ENCODE measurements around the gene SCYL2.
A peak's percentile ranks its signal among the peaks of the same experiment; 100 is the strongest.
"Not testable (repeated sequence)": the region's sequence is repeated elsewhere in the genome, so short reads cannot be mapped to it uniquely, and the experiment has no call there.

Gene SCYL2

GRCh38 chr12:100317371-100317770, 50.4 kb downstream of the SCYL2 start:
- DNase-seq: no peak

DNA sequence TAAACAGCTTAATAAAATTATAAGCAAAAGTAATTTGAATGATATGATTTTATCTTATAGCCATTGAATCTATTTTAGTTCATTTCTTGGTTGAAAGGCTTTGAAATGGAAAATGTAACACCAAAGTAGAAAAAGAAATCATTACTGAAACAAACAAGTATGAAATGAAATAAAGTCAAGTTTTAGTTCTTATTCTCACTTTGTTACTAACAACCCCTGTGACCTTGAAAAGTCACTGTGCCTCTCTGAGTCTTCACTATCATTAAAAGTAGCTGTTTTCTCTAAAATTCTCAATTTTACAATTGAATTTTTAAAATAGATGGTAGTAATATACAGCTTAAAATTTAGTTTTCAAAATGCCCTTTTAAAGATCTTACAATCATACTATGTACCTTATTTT, 57.5 kb downstream of the SCYL2 start:
- no peak for DNase-seq

DNA sequence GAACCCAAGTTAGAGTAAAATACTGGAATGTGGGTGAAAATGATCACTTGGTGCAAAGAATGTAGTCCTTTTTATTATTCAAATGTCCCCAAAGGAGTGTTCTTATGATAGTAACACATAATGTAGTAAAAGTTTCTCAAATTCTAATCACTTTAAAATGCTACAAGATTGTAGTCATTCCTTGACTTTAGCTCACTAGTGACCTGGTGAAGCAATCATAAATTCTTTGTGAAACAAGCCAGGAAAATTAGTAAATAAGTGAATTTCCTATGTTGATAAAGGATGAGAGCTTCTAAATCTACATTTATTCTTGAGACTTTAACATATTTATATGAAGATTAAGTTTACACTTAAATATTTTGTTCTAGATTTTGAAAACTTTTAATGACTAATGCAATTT, 59.2 kb downstream of the SCYL2 start:
- DNase-seq: no peak

- DNase-seq: no peak
Observed at GRCh38 chr12:100329800-100330199, 62.8 kb downstream of the SCYL2 start.

DNA sequence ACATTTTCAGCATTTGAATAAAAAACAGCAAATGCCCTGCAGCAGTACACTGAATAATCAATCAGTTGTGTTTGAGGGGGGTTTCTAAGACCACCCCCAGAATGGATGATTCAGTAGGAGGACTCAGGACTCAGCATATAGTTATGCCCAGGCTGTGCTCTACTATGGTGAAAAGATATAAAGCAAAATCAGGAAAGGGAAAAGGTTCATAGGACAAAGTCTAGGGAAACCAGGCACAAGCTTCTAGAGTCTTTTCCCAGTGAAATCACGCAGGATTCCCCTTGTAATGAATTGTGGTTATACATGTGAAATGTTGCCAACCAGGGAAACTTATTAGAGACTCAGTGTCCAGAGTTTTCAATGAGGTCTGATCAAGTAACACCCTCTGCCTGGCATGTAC, 64.9 kb downstream of the SCYL2 start:
- DNase-seq: no peak

DNA sequence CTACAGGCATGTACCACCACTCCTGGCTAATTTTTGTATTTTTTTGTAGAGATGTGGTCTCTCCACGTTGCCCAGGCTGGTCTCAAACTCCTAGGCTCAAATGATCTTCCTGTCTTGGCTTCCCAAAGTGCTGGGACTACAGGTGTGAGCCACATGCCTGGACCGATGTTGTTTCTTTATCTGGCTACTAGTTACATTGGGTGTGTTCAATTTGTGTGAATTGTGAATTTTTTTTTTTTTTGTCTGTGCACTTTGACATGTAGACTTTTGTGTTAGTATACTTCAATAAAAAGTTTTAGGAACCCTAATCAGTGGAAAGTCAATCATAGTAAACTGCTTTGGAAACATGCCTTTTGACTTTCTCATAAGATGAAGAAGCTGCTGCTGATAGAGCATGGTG, 65.9 kb downstream of the SCYL2 start:
- DNase-seq: no peak

GRCh38 chr12:100337299-100337698, 70.3 kb downstream of the SCYL2 start:
- no peak for DNase-seq

DNA sequence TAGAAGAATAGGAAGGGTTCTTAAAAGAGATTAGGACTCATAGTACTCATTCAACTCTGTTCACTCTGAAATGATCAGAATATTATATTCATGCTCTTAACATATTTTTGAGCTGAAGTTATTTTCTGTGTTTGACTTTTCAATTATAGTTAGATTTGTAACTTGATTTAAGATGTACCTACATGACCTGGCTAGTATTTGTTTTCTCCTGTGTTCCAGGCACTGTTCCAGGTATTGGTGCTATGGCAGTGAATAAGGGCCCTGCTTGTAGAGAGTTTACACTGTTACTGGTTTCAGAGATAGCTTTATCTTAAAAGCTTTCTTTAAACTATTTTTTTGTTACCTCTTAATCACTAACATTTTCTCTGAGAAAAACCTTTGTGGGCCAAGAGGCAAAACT, 70.8 kb downstream of the SCYL2 start:
- DNase-seq: no peak

DNA sequence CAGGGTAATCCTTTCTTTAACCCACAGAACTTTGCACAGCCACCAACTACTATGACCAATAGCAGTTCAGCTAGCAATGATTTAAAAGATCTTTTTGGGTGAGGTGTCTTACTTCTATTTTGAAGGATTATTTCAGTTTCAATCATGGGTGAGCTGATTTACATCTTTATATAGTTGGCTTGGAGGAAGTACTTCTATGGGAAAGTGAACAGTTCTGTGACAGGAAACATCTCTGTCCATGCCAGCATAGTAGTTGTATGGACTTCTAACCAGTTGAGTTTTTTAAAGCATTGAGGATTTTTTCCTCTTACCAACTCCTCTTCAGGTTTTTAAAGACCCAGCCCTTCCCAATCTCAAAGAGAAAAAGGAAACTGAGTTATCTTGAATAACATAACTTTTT, 72.1 kb downstream of the SCYL2 start:
- DNase-seq: no peak

DNA sequence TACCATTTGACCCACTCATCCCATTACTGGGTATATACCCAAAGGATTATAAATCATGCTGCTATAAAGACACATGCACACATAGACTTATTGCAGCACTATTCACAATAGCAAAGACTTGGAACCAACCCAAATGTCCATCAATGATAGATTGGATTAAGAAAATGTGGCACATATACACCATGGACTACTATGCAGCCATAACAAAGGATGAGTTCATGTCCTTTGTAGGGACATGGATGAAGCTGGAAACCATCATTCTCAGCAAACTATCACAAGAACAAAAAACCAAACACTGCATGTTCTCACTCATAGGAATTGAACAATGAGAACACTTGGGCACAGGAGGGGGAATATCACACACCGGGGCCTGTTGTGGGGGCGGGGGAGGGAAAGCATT, 75.9 kb downstream of the SCYL2 start:
- DNase-seq: not testable (repeated sequence)

DNA sequence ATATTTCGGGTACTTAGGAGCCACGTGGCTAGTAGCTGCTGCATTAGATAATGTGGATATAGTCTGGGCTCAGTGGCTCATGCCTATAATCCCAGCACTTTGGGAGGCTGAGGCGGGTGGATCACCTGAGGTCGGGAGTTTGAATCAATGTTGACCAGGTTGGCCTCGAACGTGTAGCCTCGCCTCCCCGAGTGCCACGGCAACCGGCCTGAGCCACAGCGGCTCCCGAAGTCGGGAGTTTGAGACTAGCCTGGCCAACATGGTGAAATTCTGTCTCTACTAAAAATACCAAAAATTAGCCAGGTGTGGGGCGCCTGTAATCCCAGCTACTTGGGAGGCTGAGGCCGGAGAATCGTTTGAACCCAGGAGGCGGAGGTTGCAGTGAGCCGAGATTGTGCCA, 77.4 kb downstream of the SCYL2 start:
- not testable (repeated sequence) for DNase-seq

GRCh38 chr12:100345020-100345767, 78.2 kb downstream of the SCYL2 start:
- no peak for DNase-seq

DNA sequence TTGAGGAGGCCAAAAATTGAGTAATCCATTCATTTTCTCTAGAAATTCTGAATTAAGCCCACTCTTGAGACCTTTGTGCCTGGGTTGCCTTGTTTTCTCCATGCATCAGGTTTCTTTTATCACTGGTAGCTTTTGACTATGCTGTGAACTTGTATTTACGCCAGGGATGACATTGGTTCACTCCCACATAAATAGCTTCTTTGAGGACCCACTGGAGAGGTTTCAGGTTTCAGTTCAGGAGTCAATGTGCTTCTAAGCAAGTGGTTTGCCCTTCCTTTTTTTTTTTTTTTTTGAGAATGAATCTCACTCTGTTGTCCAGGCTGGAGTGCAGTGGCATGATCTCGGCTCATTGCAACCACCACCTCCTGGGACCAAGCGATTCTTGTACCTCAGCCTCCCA, 79.7 kb downstream of the SCYL2 start:
- DNase-seq: no peak

DNA sequence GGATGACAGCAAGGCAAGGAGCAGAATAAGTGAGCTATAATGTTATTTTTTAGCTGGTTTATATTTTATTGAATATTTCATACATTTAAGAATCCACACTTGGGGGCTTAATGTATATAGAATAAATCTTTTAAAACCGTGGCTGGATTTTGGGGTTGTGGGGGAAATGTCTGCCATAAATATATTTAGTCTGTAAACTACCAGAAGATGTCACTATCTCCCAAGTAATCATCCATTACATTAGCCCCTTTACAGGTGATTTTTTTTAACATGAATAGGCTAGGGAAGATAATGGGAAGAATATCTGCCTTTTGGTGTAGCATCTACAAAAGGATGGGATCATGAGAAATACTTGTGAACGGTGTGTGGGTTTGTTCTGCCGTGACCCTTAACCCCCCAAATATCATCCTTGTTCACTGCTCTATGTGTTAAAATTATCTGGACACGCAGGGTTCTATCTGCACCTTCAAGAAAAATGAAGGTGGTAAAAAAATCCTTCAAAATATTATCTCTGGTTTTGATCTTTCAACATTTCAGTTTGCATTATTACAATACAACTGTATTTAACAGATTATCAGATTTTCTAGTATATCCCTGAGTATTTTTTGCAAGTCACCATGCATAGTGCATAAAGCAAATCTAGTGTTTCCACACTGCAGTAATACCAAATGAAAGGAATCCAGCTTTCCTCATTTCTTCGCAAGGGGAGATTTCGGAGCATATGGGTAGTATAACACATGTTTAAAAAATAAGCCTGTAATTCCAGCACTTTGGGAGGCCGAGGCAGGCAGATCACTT, 81.9 kb downstream of the SCYL2 start:
- no peak for DNase-seq

DNA sequence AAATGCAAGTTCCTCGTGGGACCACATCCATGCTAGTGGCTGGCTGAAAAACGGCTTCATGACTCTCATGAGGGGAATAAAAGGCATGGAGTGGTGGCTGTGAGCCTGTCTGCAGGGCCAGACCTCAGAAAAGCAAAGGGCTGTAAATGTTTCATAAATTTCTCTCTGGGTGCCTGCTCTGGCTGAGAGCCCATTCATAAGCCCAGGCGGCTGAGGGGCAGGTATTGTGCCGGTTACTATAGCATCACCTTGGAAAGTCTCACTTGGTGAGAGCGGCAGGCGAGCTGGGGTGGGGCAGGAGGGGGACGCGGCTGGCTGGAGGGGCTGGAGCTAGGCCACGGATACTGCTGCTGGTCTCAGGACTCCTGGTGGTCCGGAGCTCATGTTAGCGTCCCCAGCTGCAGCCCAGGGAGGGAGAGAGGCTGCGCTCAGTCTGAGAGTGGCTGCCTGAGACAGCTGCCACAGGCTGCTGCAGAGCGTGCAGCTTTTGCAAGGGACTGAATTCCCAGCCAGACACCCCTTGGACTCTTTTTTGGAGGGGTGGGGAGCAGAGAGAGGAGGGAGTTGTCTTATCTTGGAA, 89.8 kb downstream of the SCYL2 start, which contains the start of gene SLC17A8:
Gene SLC17A8, plus strand, starts transcription at position 431 of the 580 bp plus-strand sequence. CDS start 318 bp downstream, outside the sequence.
- DNase-seq: peak in 3 of 56 donors; percentile 0 to 10 (median 2)

DNA sequence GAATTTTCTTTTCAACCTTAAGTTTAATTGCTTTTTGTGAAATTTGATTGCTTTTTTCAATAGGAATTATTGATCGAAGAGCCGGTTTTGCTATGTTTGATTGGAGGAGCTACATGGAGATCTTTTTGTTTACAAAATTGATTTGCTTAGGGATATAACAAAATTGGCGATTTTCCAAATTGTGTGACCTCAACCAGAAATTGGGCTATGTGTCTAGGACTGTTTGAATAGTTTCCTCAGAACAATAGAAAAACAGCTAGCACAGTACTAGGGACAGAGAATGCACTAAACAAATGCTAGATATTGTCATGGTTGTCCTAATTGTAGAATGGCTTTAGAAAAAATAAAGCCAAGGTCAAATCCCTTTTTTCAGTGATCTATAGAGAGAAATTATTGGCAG, 92.3 kb downstream of the SCYL2 start:
- DNase-seq: no peak

DNA sequence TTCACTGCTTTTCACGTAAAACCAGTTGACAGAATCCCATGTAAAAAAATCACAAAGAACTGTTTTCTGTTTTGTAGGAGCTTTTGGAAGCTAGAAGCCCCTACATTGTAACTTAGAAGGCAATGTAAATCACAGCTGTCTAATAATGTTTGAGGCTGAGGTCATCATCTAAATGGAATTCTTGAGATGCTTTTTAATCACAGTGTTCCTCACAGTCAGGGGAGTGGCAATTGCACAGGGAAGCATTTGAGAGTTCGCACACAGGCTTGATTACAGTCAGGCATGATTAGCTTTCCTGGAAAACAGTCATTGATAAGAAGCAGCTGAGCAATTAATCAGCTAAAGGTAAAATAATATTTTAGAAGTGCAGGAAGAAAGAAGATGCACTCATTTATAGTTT, 92.8 kb downstream of the SCYL2 start:
- no peak for DNase-seq

- DNase-seq: no peak
Observed at GRCh38 chr12:100360450-100360849, 93.5 kb downstream of the SCYL2 start.

- DNase-seq: no peak
Observed at GRCh38 chr12:100364324-100364723, 97.3 kb downstream of the SCYL2 start.

DNA sequence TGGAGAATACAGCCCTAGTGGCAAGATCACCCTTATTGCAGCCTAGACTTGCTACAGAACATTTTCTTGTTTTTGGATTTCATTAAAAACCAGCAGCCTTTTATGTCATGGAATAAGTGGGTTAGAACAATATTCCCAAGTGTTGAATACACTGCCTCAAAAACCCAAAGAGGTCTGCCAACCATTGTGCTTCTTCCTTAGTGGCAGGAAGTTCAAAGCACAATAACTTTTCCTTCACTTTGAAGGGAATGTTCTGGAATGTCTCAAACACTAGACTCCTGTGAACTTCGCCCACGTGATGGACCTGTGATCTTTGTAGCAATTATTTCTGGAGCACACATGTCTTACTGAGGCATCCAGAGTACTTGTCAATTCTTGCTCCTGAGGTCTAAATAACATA, 98.4 kb downstream of the SCYL2 start:
- DNase-seq: no peak

- no peak for DNase-seq
Observed at GRCh38 chr12:100368066-100368465, 101.1 kb downstream of the SCYL2 start.

- DNase-seq: no peak
Observed at GRCh38 chr12:100371146-100371545, 104.2 kb downstream of the SCYL2 start.
